Measurements from ENCODE around the gene PRKCQ. TPM values are rescaled to one million over a fixed set of nuclear protein-coding genes. Genes with fewer than 3 reads are reported as not detected.
"Not testable (repeated sequence)": the region's sequence is repeated elsewhere in the genome, so short reads cannot be mapped to it uniquely, and the experiment has no call there.

The PRKCQ gene
- total and polyA plus RNA-seq, 2 experiments from 2014 or later = 0.43 to 0.97 TPM

- Histone ChIP-seq H3K79me2 (no peaks in the 10 kb centered on the region), H3K4me2 (no peak overlapping the region), H3K4me3 (no peak overlapping the region), H4K20me1 (ENCODE audit: insufficient read depth, poor library complexity, severe bottlenecking) (no peaks in the 10 kb centered on the region), H3K27me3 (no peaks in the 10 kb centered on the region), H3K4me1 (ENCODE audit: insufficient read depth) (no peaks in the 10 kb centered on the region), H3K36me3 (replicated peaks; ENCODE audit: insufficient read depth, low read depth) (no peaks in the 10 kb centered on the region), H3K9me2 (replicated peaks; ENCODE audit: insufficient read depth) (no peaks in the 10 kb centered on the region), H3K9me3 (ENCODE audit: low read depth) (no peaks in the 10 kb centered on the region), H3K27ac (no peak overlapping the region), H2AFZ (no peak overlapping the region)
- TF ChIP-seq EZH2 (IDR thresholded peaks at IDR 0.05; ENCODE audit: borderline replicate concordance) = no peak
- 93% methylated on average over 3 of the region's 3 CpGs for WGBS (ENCODE audit: low lambda C conversion rate, missing lambda C conversion rate)
- DNase-seq (ENCODE audit: low spot score) = no peak
These were observed 8.8 kb upstream of the PRKCQ start for GRCh38 chr10:6588845-6589244.

GRCh38 chr10:6588082-6588481 lies 8.0 kb upstream of the PRKCQ start:
- H3K27me3 ChIP-seq = no peaks in the 10 kb centered on the region
- no peak overlapping the region for H3K4me3 ChIP-seq
- H3K4me2 ChIP-seq = no peak overlapping the region
- DNase-seq (ENCODE audit: low spot score) = no peak
- no peak overlapping the region for H3K27ac ChIP-seq
- no peaks in the 10 kb centered on the region for H3K4me1 ChIP-seq (ENCODE audit: insufficient read depth)
- 36% methylated on average over 3 of the region's 3 CpGs for WGBS (ENCODE audit: low lambda C conversion rate, missing lambda C conversion rate)
- no peak for TF ChIP-seq EZH2phosphoT487 (IDR thresholded peaks at IDR 0.05; ENCODE audit: low read depth, severe bottlenecking, unreplicated experiment)
- no peak for TF ChIP-seq EZH2 (IDR thresholded peaks at IDR 0.05; ENCODE audit: borderline replicate concordance)
- TF ChIP-seq CTCF (IDR thresholded peaks at IDR 0.05; ENCODE audit: poor library complexity) = no peak
- no peaks in the 10 kb centered on the region for H3K9me2 ChIP-seq (replicated peaks; ENCODE audit: insufficient read depth)
- H3K79me2 ChIP-seq = no peaks in the 10 kb centered on the region
- H3K9me3 ChIP-seq (ENCODE audit: low read depth) = no peaks in the 10 kb centered on the region
- H3K36me3 ChIP-seq (replicated peaks; ENCODE audit: insufficient read depth, low read depth) = no peaks in the 10 kb centered on the region
- H2AFZ ChIP-seq = no peak overlapping the region
- no peaks in the 10 kb centered on the region for H4K20me1 ChIP-seq (ENCODE audit: insufficient read depth, poor library complexity, severe bottlenecking)

GRCh38 chr10:6586501-6586900 lies 6.4 kb upstream of the PRKCQ start:
- Histone ChIP-seq H3K4me2 (no peak overlapping the region), H2AFZ (no peak overlapping the region), H3K9me3 (ENCODE audit: low read depth) (no peaks in the 10 kb centered on the region), H3K27me3 (no peaks in the 10 kb centered on the region), H3K79me2 (no peaks in the 10 kb centered on the region), H3K27ac (no peak overlapping the region), H3K4me1 (ENCODE audit: insufficient read depth) (no peaks in the 10 kb centered on the region), H3K9me2 (replicated peaks; ENCODE audit: insufficient read depth) (no peaks in the 10 kb centered on the region), H3K36me3 (replicated peaks; ENCODE audit: insufficient read depth, low read depth) (no peaks in the 10 kb centered on the region), H4K20me1 (ENCODE audit: insufficient read depth, poor library complexity, severe bottlenecking) (no peaks in the 10 kb centered on the region), H3K4me3 (no peak overlapping the region)
- 98% methylated on average over 4 of the region's 4 CpGs for WGBS (ENCODE audit: low lambda C conversion rate, missing lambda C conversion rate)
- TF ChIP-seq CTCF (IDR thresholded peaks at IDR 0.05; ENCODE audit: poor library complexity) = no peak
- TF ChIP-seq EZH2 (IDR thresholded peaks at IDR 0.05; ENCODE audit: borderline replicate concordance) = no peak
- TF ChIP-seq EZH2phosphoT487 (IDR thresholded peaks at IDR 0.05; ENCODE audit: low read depth, severe bottlenecking, unreplicated experiment) = no peak
- no peak for DNase-seq (ENCODE audit: low spot score)

- no peak overlapping the region for H3K4me2 ChIP-seq
- H3K4me1 ChIP-seq (ENCODE audit: insufficient read depth) = peaks cover 3% of the 10 kb centered on the region
- DNase-seq (ENCODE audit: low spot score) = no peak
- H3K36me3 ChIP-seq (replicated peaks; ENCODE audit: insufficient read depth, low read depth) = no peaks in the 10 kb centered on the region
- 93% methylated on average over 10 of the region's 10 CpGs for WGBS (ENCODE audit: low lambda C conversion rate, missing lambda C conversion rate)
- H3K9me2 ChIP-seq (replicated peaks; ENCODE audit: insufficient read depth) = no peaks in the 10 kb centered on the region
- H3K79me2 ChIP-seq = no peaks in the 10 kb centered on the region
- no peak for TF ChIP-seq EZH2phosphoT487 (IDR thresholded peaks at IDR 0.05; ENCODE audit: low read depth, severe bottlenecking, unreplicated experiment)
- no peak for TF ChIP-seq EZH2 (IDR thresholded peaks at IDR 0.05; ENCODE audit: borderline replicate concordance)
- TF ChIP-seq CTCF (IDR thresholded peaks at IDR 0.05; ENCODE audit: poor library complexity) = no peak
- no peak overlapping the region for H3K4me3 ChIP-seq
- peaks cover 13% of the 10 kb centered on the region for H3K27me3 ChIP-seq
- H3K27ac ChIP-seq = no peak overlapping the region
- no peaks in the 10 kb centered on the region for H4K20me1 ChIP-seq (ENCODE audit: insufficient read depth, poor library complexity, severe bottlenecking)
- no peak overlapping the region for H2AFZ ChIP-seq
- no peaks in the 10 kb centered on the region for H3K9me3 ChIP-seq (ENCODE audit: low read depth)
These were observed 3.4 kb upstream of the PRKCQ start for GRCh38 chr10:6583447-6583846.

GRCh38 chr10:6582913-6583312 lies 2.8 kb upstream of the PRKCQ start:
- not testable (repeated sequence) for H3K9me3 ChIP-seq (ENCODE audit: low read depth); H3K36me3 ChIP-seq (replicated peaks; ENCODE audit: insufficient read depth, low read depth); H2AFZ ChIP-seq; H3K4me2 ChIP-seq; H3K27ac ChIP-seq; H3K79me2 ChIP-seq; H4K20me1 ChIP-seq (ENCODE audit: insufficient read depth, poor library complexity, severe bottlenecking); DNase-seq (ENCODE audit: low spot score); H3K4me1 ChIP-seq (ENCODE audit: insufficient read depth); H3K4me3 ChIP-seq; H3K9me2 ChIP-seq (replicated peaks; ENCODE audit: insufficient read depth)
- WGBS (ENCODE audit: low lambda C conversion rate, missing lambda C conversion rate) = 97% methylated on average over 8 of the region's 8 CpGs
- H3K27me3 ChIP-seq = peaks cover 18% of the 10 kb centered on the region

All from hepatocyte (in vitro differentiated cells).